ENCODE measurements around the gene NRTN. TPM values are rescaled to one million over a fixed set of nuclear protein-coding genes. Genes with fewer than 3 reads are reported as not detected.

Gene NRTN
- total and polyA plus RNA-seq, 2 of the 13 experiments (the other 11 are each of a cell fraction or from before 2014, with no cell fraction given): 4.1 to 5.3 TPM

GRCh38 chr19:5803752-5804515 lies 933 bp upstream of the NRTN start (continued):
- no peak for TF ChIP-seq RORA (CRISPR knock-in tag; IDR thresholded peaks at IDR 0.05)
- peak; percentile 62; the same call in 1 of the 2 replicates for TF ChIP-seq NRL (CRISPR knock-in tag; IDR thresholded peaks at IDR 0.05; ENCODE audit: borderline replicate concordance)
- TF ChIP-seq ZNF598 (CRISPR knock-in tag; IDR thresholded peaks at IDR 0.05; ENCODE audit: borderline replicate concordance): peak; percentile 89; the same call in 1 of the 2 replicates
- TF ChIP-seq SP4 (CRISPR knock-in tag; IDR thresholded peaks at IDR 0.05): peak; percentile 85; the same call in 1 of the 2 replicates
- peak in 1 of 2 experiments; percentile 42; a peak in 1 of 4 replicates for TF ChIP-seq POLR2A (IDR thresholded peaks at IDR 0.05; ENCODE audit: insufficient read depth in 1 of 2, low read depth in 2 of 2, low read length in 2 of 2)
- TF ChIP-seq CENPX (CRISPR knock-in tag; IDR thresholded peaks at IDR 0.05): no peak
- peak; percentile 70; the same call in 1 of the 2 replicates for TF ChIP-seq ZNF891 (CRISPR knock-in tag; IDR thresholded peaks at IDR 0.05)
- TF ChIP-seq, protein P1, sequence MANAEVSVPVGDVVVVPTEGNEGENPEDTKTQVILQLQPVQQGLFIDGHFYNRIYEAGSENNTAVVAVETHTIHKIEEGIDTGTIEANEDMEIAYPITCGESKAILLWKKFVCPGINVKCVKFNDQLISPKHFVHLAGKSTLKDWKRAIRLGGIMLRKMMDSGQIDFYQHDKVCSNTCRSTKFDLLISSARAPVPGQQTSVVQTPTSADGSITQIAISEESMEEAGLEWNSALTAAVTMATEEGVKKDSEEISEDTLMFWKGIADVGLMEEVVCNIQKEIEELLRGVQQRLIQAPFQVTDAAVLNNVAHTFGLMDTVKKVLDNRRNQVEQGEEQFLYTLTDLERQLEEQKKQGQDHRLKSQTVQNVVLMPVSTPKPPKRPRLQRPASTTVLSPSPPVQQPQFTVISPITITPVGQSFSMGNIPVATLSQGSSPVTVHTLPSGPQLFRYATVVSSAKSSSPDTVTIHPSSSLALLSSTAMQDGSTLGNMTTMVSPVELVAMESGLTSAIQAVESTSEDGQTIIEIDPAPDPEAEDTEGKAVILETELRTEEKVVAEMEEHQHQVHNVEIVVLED (CRISPR knock-in tag; IDR thresholded peaks at IDR 0.05; ENCODE audit: borderline replicate concordance): peak; percentile 44; the same call in 1 of the 2 replicates
- TF ChIP-seq, protein P2, sequence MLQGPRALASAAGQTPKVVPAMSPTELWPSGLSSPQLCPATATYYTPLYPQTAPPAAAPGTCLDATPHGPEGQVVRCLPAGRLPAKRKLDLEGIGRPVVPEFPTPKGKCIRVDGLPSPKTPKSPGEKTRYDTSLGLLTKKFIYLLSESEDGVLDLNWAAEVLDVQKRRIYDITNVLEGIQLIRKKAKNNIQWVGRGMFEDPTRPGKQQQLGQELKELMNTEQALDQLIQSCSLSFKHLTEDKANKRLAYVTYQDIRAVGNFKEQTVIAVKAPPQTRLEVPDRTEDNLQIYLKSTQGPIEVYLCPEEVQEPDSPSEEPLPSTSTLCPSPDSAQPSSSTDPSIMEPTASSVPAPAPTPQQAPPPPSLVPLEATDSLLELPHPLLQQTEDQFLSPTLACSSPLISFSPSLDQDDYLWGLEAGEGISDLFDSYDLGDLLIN (CRISPR knock-in tag; IDR thresholded peaks at IDR 0.05; ENCODE audit: borderline replicate concordance): peak; percentile 17; the same call in 1 of the 2 replicates
- TF ChIP-seq ZNF124 (CRISPR knock-in tag; IDR thresholded peaks at IDR 0.05): 0 out of 2 replicates have a peak, but pooled peaks have one; percentile 16
- TF ChIP-seq, protein P3, sequence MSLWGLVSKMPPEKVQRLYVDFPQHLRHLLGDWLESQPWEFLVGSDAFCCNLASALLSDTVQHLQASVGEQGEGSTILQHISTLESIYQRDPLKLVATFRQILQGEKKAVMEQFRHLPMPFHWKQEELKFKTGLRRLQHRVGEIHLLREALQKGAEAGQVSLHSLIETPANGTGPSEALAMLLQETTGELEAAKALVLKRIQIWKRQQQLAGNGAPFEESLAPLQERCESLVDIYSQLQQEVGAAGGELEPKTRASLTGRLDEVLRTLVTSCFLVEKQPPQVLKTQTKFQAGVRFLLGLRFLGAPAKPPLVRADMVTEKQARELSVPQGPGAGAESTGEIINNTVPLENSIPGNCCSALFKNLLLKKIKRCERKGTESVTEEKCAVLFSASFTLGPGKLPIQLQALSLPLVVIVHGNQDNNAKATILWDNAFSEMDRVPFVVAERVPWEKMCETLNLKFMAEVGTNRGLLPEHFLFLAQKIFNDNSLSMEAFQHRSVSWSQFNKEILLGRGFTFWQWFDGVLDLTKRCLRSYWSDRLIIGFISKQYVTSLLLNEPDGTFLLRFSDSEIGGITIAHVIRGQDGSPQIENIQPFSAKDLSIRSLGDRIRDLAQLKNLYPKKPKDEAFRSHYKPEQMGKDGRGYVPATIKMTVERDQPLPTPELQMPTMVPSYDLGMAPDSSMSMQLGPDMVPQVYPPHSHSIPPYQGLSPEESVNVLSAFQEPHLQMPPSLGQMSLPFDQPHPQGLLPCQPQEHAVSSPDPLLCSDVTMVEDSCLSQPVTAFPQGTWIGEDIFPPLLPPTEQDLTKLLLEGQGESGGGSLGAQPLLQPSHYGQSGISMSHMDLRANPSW (CRISPR knock-in tag; IDR thresholded peaks at IDR 0.05; ENCODE audit: borderline replicate concordance): no peak
- no peak for TF ChIP-seq ARID2 (CRISPR knock-in tag; IDR thresholded peaks at IDR 0.05; ENCODE audit: borderline replicate concordance)
- 0 out of 2 replicates have a peak, but pooled peaks have one; percentile 69 for TF ChIP-seq SMAD1 (CRISPR knock-in tag; IDR thresholded peaks at IDR 0.05; ENCODE audit: borderline replicate concordance, low read depth)
- no peak for TF ChIP-seq ZHX2 (IDR thresholded peaks at IDR 0.05; ENCODE audit: low read depth)
- TF ChIP-seq ZHX2 (CRISPR knock-in tag; IDR thresholded peaks at IDR 0.05; ENCODE audit: borderline replicate concordance): no peak
- TF ChIP-seq FOXC1 (CRISPR knock-in tag; IDR thresholded peaks at IDR 0.05; ENCODE audit: borderline replicate concordance): 0 out of 2 replicates have a peak, but pooled peaks have one; percentile 73
- no peak for TF ChIP-seq GATA4 (IDR thresholded peaks at IDR 0.05; ENCODE audit: borderline replicate concordance, low read depth)
